CD4-positive, alpha-beta T cell (primary cell): ENCODE results near the gene TNFRSF21. TPM values are rescaled to one million over a fixed set of nuclear protein-coding genes. Genes with fewer than 3 reads are reported as not detected.

ENCODE experiments used
- ATAC-seq: fragments of 200-7000 bp; cut with Tn5 transposase; one replicate; pipeline ENCODE4 v1.10.0; 2022; ENCODE audit warnings: mild to moderate bottlenecking; ENCODE audit not compliant: poor library complexity
- CTCF ChIA-PET: fragments of 350-600 bp; sonication (Branson Sonifier 250); formaldehyde crosslinking; loops from one replicate; lab custom pipeline; 2021; ENCODE audit warnings: antibody characterized with exemption, inconsistent platforms; lab: Charles Lee
- POLR2A ChIA-PET: fragments of 350-600 bp; sonication (Branson Sonifier 250); formaldehyde crosslinking; loops from one replicate; lab custom pipeline; 2021; ENCODE audit warnings: antibody characterized with exemption, inconsistent platforms; lab: Charles Lee
- DNase-seq, 14 experiments: peaks; one replicate each; pipeline ENCODE4 v3.0.0-alpha.2; 2013 to 2020; ENCODE audit warnings: mixed read lengths in 2 of 14
- H3K27ac ChIP-seq, 2 donors: one replicate each; pipeline versions ENCODE4 v1.5.1 to v1.7.0; 2013; ENCODE audit warnings: low read length in 2 of 2, low read depth in 1 of 2, mild to moderate bottlenecking in 1 of 2
- H3K27me3 ChIP-seq, 2 experiments: 1 replicate in 1 of 2; 2 replicates in 1 of 2; pipeline versions ENCODE4 v1.6.1 to v1.7.0; 2013; ENCODE audit warnings: low read length in 2 of 2, control low read depth in 1 of 2, mild to moderate bottlenecking in 1 of 2, moderate library complexity in 1 of 2; ENCODE audit not compliant: insufficient read depth in 2 of 2, control insufficient read depth in 1 of 2
- H3K36me3 ChIP-seq: one replicate; pipeline ENCODE4 v1.6.1; 2013; ENCODE audit warnings: low read length, control low read depth; ENCODE audit not compliant: insufficient read depth
- H3K4me1 ChIP-seq: one replicate; pipeline ENCODE4 v1.6.1; 2013; ENCODE audit warnings: low read length, control low read depth; ENCODE audit not compliant: insufficient read depth
- H3K4me3 ChIP-seq: one replicate; pipeline ENCODE4 v1.5.1; 2013; ENCODE audit warnings: mild to moderate bottlenecking, low read length, moderate library complexity
- H3K9me3 ChIP-seq, 2 experiments: 1 replicate in 1 of 2; 2 replicates in 1 of 2; pipeline versions ENCODE4 v1.6.1 to v1.7.0; 2013; ENCODE audit warnings: low read length in 2 of 2, mild to moderate bottlenecking in 2 of 2, control low read depth in 1 of 2, moderate library complexity in 1 of 2; ENCODE audit not compliant: control insufficient read depth in 1 of 2, insufficient read depth in 1 of 2
- H3K27ac Mint-ChIP-seq: one replicate; pipeline ENCODE4 v1.8.0; 2020; ENCODE audit warnings: mixed read lengths
- H3K27me3 Mint-ChIP-seq: one replicate; pipeline ENCODE4 v1.8.0; 2021; ENCODE audit warnings: mixed read lengths
- H3K36me3 Mint-ChIP-seq: one replicate; pipeline ENCODE4 v1.8.0; 2021; ENCODE audit warnings: low read depth, mixed read lengths
- H3K4me1 Mint-ChIP-seq: one replicate; pipeline ENCODE4 v1.8.0; 2021; ENCODE audit warnings: low read depth, mixed read lengths
- H3K4me3 Mint-ChIP-seq: one replicate; pipeline ENCODE4 v1.8.0; 2020; ENCODE audit warnings: mild to moderate bottlenecking, mixed read lengths
- H3K9me3 Mint-ChIP-seq: one replicate; pipeline ENCODE4 v1.8.0; 2020; ENCODE audit warnings: mixed read lengths
- intact Hi-C, 2 experiments: fragments of 100-400 bp; cut with DNase I in 1 of 2; cut with micrococcal nuclease in 1 of 2; formaldehyde crosslinking; loops; one replicate each; pipeline versions ENCODE4 v1.15.1 to v1.9.0; 2023 to 2025; cut with DNase I, micrococcal nuclease
- total RNA-seq, 174 experiments: library from RNA in 2 of 174; stranded (reverse) in 2 of 174; gene quantifications; one replicate each; pipeline ENCODE4 v1.2.3 and lab custom pipeline; 2021 to 2026
- TF ChIP-seq, protein P1 (sequence below): fragments of 200-600 bp; IDR thresholded peaks from one replicate; pipeline ENCODE4 v1.8.0; 2022; ENCODE audit warnings: antibody characterized with exemption, mild to moderate bottlenecking

The TNFRSF21 gene
- total RNA-seq, 2 experiments from 2014 or later = 0.92 to 0.96 TPM

DNA sequence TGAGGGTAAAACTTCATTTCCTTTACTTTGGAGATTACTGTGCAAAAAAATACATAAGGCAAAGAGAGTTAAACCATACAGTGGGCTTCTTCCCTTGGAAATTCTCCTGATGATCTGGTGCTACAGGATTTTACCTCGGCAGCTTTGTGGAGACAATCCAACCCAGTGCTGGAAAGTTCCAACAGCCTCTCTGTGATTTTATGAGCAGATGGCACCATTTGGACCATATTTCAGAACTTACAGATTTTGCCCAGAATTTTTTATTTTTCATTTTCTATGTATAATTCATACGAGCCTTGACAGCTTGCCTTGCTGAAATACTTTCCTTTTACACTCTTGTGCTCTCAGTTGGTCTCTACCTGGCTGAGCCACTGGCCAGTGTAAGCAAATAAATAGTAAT lies 43.3 kb upstream of the TNFRSF21 start:
- H3K27me3 ChIP-seq = peaks cover 0 to 3% of the 10 kb centered on the region in 2 experiments
- Mint-ChIP-seq H3K4me1 (no peaks in the 10 kb centered on the region), H3K4me3 (no peak overlapping the region), H3K9me3 (no peaks in the 10 kb centered on the region), H3K27me3 (peaks cover 12% of the 10 kb centered on the region), H3K36me3 (no peaks in the 10 kb centered on the region), H3K27ac (no peak overlapping the region)
- no peak overlapping the region for H3K4me3 ChIP-seq
- intact Hi-C loops = no loop called here
- CTCF ChIA-PET = no interaction called here
- H3K4me1 ChIP-seq = no peaks in the 10 kb centered on the region
- TF ChIP-seq, protein P1, sequence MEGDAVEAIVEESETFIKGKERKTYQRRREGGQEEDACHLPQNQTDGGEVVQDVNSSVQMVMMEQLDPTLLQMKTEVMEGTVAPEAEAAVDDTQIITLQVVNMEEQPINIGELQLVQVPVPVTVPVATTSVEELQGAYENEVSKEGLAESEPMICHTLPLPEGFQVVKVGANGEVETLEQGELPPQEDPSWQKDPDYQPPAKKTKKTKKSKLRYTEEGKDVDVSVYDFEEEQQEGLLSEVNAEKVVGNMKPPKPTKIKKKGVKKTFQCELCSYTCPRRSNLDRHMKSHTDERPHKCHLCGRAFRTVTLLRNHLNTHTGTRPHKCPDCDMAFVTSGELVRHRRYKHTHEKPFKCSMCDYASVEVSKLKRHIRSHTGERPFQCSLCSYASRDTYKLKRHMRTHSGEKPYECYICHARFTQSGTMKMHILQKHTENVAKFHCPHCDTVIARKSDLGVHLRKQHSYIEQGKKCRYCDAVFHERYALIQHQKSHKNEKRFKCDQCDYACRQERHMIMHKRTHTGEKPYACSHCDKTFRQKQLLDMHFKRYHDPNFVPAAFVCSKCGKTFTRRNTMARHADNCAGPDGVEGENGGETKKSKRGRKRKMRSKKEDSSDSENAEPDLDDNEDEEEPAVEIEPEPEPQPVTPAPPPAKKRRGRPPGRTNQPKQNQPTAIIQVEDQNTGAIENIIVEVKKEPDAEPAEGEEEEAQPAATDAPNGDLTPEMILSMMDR = no peak
- POLR2A ChIA-PET = no interaction called here
- H3K27ac ChIP-seq = no peak overlapping the region
- no peak for DNase-seq
- no peaks in the 10 kb centered on the region for H3K36me3 ChIP-seq
- no peak for ATAC-seq
- H3K9me3 ChIP-seq = no peaks in the 10 kb centered on the region

DNA sequence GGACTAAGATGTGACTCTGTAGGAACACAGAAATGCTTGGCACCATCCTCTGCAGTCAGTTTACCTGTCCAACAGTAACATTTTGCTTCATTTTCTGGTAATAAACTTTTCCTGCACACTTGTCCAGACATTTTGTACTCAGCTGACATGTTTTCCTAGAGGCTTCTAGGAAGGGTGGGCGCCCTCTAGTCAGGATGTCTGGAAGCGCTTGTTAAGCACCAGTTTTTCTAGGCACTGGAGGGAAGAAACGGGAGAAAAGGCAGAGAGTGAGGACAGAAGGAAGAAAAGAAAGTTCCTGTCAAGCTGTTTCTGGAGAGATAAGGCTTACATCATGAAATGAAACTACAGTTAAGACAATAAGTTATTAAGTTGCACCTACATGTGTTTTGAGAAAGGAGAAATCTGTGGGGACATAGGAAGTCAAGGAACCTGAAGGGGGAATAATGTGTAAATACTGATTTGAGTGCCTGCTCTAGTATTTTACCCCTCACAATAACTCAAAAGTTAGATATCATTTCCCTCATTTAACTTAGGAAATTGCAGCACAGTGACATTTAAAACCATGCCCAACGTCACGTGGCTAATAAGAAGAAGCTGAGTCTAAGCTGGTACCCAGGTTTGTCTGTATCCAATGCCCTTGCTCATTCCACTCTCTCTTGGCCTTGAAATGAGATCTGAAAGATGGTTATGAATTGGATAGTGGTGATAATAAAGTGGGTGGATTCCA lies 42.7 kb upstream of the TNFRSF21 start:
- Histone ChIP-seq H3K36me3 (no peaks in the 10 kb centered on the region), H3K9me3 (no peaks in the 10 kb centered on the region), H3K4me3 (no peak overlapping the region), H3K4me1 (no peaks in the 10 kb centered on the region), H3K27me3 (peaks cover 0 to 2% of the 10 kb centered on the region in 2 experiments), H3K27ac (no peak overlapping the region)
- Mint-ChIP-seq H3K27me3 (peaks cover 8% of the 10 kb centered on the region), H3K4me1 (no peaks in the 10 kb centered on the region), H3K9me3 (no peaks in the 10 kb centered on the region), H3K36me3 (no peaks in the 10 kb centered on the region), H3K4me3 (no peak overlapping the region), H3K27ac (no peak overlapping the region)
- ATAC-seq (no peak), DNase-seq (no peak)
- CTCF ChIA-PET = no interaction called here
- intact Hi-C loops = no loop called here
- POLR2A ChIA-PET = no interaction called here
- TF ChIP-seq, protein P1 = no peak

DNA sequence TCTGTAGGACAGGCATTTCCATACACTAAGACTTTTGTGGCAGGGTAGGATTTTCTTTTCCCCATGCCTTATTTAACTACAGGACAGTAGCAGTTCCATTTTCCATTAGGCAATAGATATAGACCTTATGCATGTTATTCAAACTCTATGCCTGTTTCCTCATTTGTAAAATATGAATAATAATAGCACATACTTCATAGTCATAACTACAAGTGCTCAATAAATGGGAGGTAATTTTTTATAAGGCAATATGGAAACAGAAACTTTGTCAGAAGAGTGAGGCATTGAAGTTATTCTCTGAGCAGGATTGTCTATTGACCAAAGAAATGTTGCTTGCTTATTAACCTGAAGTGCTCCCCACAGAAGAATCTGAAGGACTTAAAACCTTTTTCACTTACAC lies 41.9 kb upstream of the TNFRSF21 start:
- H3K4me1 Mint-ChIP-seq = no peaks in the 10 kb centered on the region
- Histone ChIP-seq H3K9me3 (no peaks in the 10 kb centered on the region), H3K36me3 (no peaks in the 10 kb centered on the region), H3K4me1 (no peaks in the 10 kb centered on the region), H3K27ac (no peak overlapping the region), H3K4me3 (no peak overlapping the region), H3K27me3 (no peaks in the 10 kb centered on the region)
- intact Hi-C loops = no loop called here
- TF ChIP-seq, protein P1 = no peak
- H3K9me3 Mint-ChIP-seq = no peaks in the 10 kb centered on the region
- H3K36me3 Mint-ChIP-seq = no peaks in the 10 kb centered on the region
- ChIA-PET CTCF (no interaction called here), POLR2A (no interaction called here)
- no peak overlapping the region for H3K27ac Mint-ChIP-seq
- no peak overlapping the region for H3K4me3 Mint-ChIP-seq
- DNase-seq = no peak
- no peak for ATAC-seq
- H3K27me3 Mint-ChIP-seq = peaks cover under 1% of the 10 kb centered on the region
